NT2/D1 (cell line): ENCODE data around the gene CRYBG2.
A peak's percentile ranks its signal among the peaks of the same experiment; 100 is the strongest.

Experiments used
- DNase-seq: peaks from one replicate; pipeline ENCODE4 v3.0.0-alpha.2; 2011; ENCODE audit warnings: low read depth, low spot score
- H3K27me3 ChIP-seq: 2 replicates; pipeline ENCODE4 v1.6.0; 2011; ENCODE audit warnings: mild to moderate bottlenecking; ENCODE audit not compliant: insufficient read length, insufficient read depth
- H3K36me3 ChIP-seq: 2 replicates; pipeline ENCODE4 v1.6.1; 2011; ENCODE audit warnings: mild to moderate bottlenecking, low read length, mixed read lengths; ENCODE audit not compliant: insufficient read depth, insufficient read length
- H3K4me1 ChIP-seq: 2 replicates; pipeline ENCODE4 v1.5.1; 2011; ENCODE audit not compliant: insufficient read depth, insufficient read length
- H3K4me3 ChIP-seq: 2 replicates; pipeline ENCODE4 v1.5.1; 2011; ENCODE audit warnings: low read depth; ENCODE audit not compliant: insufficient read length
- H3K9ac ChIP-seq: 2 replicates; pipeline ENCODE4 v1.6.0; 2011; ENCODE audit warnings: low read depth; ENCODE audit not compliant: insufficient read length
- H3K9me3 ChIP-seq: 2 replicates; pipeline ENCODE4 v1.5.1; 2011; ENCODE audit warnings: mild to moderate bottlenecking, low read length; ENCODE audit not compliant: insufficient read depth
- SUZ12 ChIP-seq: IDR thresholded peaks from 2 replicates; pipeline ENCODE4 v1.6.1; 2011; ENCODE audit not compliant: insufficient read length, insufficient read depth; ENCODE audit errors: extremely low read depth
- YY1 ChIP-seq: IDR thresholded peaks from 2 replicates; pipeline ENCODE4 v1.6.1; 2011; ENCODE audit not compliant: insufficient read length, insufficient read depth
- ZNF274 ChIP-seq: IDR thresholded peaks from 2 replicates; pipeline ENCODE4 v1.6.1; 2011; ENCODE audit warnings: mild to moderate bottlenecking, low read depth, low read length

CRYBG2 gene

DNA sequence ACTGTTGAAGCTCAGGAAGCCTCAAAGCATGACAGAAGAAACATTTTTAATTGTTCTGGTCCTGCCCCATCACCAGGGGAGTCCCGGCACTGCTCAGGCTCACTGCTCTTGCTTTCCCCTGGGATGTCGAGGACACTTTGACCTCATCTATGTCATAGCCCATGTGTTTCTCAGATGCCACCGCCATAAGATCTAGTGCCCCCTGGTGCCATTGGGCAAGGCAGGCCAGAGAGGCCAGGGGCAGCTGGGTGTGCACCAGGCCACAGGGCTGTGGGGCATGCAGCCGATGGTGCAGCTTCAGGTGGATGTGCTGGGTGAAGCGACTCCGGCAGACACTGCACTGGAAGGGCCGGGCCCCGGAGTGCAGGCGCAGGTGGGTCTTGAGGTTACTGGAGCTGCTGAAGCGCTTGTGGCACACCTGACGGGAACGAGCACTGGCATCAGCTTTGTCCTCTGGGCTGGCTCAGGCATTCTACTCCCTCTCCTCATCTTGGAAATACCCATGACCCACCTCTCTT is 7.7 kb upstream of the CRYBG2 start:
- Histone ChIP-seq H3K9ac (no peak overlapping the region), H3K27me3 (peaks cover 62% of the 10 kb centered on the region), H3K4me1 (peaks cover 26% of the 10 kb centered on the region), H3K4me3 (no peak overlapping the region), H3K9me3 (no peaks in the 10 kb centered on the region), H3K36me3 (no peaks in the 10 kb centered on the region)
- DNase-seq: no peak
- TF ChIP-seq YY1 (no peak), ZNF274 (no peak), SUZ12 (no peak)

DNA sequence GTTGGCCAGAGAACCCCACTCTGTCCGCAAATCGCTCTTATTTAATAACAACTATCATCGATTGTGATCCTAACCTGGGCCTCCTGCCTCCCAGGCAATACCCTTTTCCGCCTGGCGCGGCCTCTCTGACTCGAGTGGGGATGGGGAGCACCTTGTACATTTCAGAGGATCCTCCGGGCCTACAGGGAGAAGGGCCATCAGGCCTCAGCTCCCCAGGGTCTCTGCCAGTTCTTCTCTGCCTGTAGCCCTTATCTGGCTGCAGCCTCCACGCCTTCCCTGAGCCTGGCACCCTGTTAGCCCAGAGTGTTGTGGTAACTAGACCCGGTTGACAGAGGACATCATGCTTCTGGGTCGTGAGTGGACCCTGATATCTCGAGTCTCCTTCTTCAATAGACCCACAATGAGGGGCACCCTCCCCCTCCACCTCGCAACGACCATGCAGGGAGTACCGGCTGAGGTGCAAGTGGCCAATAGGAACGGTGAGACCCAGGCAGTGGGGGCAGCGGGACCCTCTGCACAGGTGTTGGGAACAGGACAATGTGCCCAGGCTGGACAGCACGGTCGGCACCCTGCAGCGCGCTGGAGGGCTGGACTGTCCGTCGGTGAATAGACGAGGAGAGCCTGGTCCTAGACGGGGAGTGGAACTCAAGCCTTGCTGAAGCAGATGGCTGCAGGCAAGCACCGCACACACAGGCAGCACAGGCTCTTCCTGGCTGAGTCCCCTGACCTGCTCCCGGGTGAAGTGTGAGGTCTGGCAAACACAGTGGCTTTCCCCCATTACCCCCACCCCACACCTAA is 7.1 kb upstream of the CRYBG2 start:
- Histone ChIP-seq H3K4me1 (peaks cover 32% of the 10 kb centered on the region), H3K9ac (peak overlapping the region; percentile 58), H3K36me3 (no peaks in the 10 kb centered on the region), H3K9me3 (no peaks in the 10 kb centered on the region), H3K27me3 (peaks cover 62% of the 10 kb centered on the region), H3K4me3 (peak overlapping the region; percentile 49)
- TF ChIP-seq SUZ12 (no peak), ZNF274 (no peak), YY1 (no peak)
- DNase-seq: no peak

DNA sequence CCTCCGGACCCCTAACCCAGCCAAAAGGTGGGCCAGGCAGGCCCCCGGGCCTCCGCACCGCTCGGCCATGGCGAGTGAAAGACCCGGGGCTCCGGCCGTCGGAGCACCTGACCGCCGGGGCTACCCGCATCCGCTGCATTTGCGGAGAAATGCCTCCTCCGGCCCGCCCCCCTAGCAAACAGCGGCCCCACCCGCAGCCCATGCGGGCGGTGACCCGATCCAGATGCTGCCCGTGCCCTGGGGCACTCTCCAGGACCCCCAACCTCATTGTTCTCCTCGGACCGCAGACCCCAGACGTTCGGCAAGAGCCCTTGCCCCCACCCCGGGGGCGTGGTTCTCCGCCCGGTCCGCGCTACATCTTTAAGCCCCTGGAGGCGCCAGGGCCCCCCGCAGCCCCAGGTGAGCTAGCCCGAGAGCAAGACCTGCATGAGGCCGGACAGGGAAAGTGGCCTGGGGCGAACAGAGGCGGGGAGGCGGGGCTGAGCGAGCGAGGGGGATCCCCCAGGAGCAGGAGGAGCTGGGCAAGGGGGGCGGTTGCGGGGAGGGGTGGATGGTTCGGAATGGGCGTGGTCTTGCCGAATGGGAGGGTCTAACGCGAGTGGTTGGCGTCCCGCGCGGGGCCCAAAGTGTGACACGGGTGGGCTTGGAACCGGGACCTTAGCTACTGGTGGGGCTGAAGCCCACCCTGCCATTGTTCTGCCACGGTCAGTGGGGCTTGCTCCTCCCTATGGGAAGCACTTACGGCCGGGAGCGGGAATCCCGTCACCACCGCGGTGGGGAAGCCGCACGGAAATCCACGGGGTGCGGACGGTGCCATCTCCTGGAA is 6.3 kb upstream of the CRYBG2 start:
- DNase-seq: no peak
- peak overlapping the region; percentile 58 for H3K9ac ChIP-seq
- TF ChIP-seq ZNF274 (no peak), YY1 (no peak), SUZ12 (no peak)
- peak overlapping the region; percentile 49 for H3K4me3 ChIP-seq
- no peaks in the 10 kb centered on the region for H3K9me3 ChIP-seq
- peaks cover 32% of the 10 kb centered on the region for H3K4me1 ChIP-seq
- peaks cover 59% of the 10 kb centered on the region for H3K27me3 ChIP-seq
- H3K36me3 ChIP-seq: no peaks in the 10 kb centered on the region

DNA sequence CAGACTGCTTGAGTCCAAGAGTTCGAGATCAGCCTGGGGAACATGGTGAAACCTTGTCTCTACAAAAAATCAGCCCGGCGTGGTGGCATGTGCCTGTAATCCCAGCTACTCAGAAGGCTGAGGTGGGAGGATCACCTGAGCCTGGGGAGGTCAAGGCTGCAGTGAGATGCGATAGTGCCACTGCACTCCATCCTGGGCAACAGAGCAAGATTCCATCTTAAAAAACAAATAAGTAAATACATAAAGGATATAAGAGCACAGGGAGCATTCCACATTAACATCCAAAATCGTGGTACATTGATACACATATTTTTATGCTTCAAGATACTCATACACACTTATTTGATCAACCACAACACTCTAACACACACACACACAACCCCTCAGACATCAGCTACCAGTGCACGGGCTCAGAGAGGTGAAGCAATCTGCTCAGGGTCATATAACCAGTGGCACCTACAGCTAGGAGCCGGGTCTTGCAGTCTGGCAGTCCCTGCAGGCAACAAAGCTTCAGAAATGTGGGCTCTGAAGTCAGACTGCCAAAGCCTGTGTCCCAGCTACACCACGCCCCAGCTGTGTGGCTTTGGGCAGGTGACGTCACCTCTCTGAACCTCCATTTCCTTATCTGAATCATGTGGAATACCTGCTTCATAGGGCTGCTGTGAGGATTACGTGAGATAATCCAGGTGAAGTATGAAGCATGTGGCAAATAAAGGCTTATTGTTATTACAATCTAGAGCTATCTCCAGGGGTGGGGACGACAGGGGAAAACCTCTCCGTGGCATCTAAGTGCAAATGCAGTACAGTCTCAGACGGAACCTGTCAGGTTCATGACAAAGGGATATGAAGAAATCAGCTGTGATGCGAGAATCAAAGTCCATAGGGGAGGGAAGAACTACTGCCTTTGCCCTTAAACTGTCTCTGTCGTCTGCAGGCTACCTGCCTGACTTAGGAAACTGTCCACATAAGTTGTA is 4.8 kb upstream of the CRYBG2 start:
- peaks cover 46% of the 10 kb centered on the region for H3K27me3 ChIP-seq
- peaks cover 37% of the 10 kb centered on the region for H3K4me1 ChIP-seq
- TF ChIP-seq SUZ12 (no peak), ZNF274 (no peak), YY1 (no peak)
- no peak overlapping the region for H3K4me3 ChIP-seq
- H3K36me3 ChIP-seq: no peaks in the 10 kb centered on the region
- no peak for DNase-seq
- H3K9me3 ChIP-seq: no peaks in the 10 kb centered on the region
- no peak overlapping the region for H3K9ac ChIP-seq

DNA sequence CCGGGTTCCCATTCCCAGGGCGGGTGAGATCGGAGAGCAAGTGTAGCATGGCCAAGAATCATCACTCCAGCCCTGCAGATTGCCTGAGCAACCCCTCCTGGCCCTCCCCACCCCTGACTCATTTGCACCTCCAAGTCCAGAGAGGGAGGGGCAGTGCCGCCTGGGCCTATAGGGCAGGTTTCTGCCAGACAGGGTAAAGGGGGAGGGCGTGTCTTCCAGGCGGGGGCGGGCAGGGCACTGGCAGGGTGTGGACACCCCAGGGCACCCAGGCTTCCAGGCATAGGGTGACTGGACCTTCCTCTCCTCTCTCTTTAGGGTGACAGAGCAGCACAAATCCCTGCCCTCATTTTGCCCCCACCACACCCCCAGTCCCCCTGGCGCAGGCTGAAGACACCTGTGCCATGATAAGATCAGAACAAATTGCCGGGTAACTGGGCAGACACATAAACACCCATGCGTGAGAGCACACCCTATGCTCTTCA is 3.2 kb upstream of the CRYBG2 start:
- Histone ChIP-seq H3K4me3 (no peak overlapping the region), H3K9ac (no peak overlapping the region), H3K36me3 (no peaks in the 10 kb centered on the region), H3K27me3 (peaks cover 36% of the 10 kb centered on the region), H3K4me1 (peaks cover 44% of the 10 kb centered on the region), H3K9me3 (no peaks in the 10 kb centered on the region)
- no peak for DNase-seq
- TF ChIP-seq YY1 (no peak), ZNF274 (no peak), SUZ12 (no peak)

DNA sequence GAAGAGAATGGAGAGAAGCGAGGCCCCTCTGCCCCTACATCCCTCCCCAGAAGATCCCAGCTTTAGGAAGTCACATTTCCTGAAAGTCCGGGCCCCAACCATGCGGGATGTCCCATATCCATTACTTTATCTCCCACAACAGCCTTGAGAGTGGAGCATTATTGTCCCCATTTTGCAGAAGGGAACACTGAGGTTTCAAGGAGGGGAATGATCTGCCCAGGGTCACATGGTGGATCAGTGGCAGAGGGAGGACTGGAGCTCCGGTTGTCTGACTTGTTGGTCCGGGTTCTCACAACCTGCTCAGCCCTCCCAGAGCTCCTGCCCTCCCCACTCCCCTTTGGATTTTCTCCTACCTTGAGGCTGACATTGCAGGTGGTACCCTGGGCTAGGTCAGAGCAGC is 2.2 kb upstream of the CRYBG2 start:
- Histone ChIP-seq H3K9me3 (no peaks in the 10 kb centered on the region), H3K27me3 (peaks cover 25% of the 10 kb centered on the region), H3K36me3 (no peaks in the 10 kb centered on the region), H3K4me1 (peaks cover 48% of the 10 kb centered on the region), H3K4me3 (no peak overlapping the region), H3K9ac (peak overlapping the region; percentile 3)
- DNase-seq: no peak
- TF ChIP-seq YY1: no peak
- no peak for TF ChIP-seq ZNF274
- no peak for TF ChIP-seq SUZ12
